A549 (cell line): ENCODE results near the gene MDM1.

Experiments
- EHF ChIP-seq: fragments of 250-450 bp; sonication (Bioruptor Pico); IDR thresholded peaks from 2 replicates; pipeline ENCODE4 v1.5.0; 2020; ENCODE audit warnings: mild to moderate bottlenecking
- EP300 ChIP-seq, 2 experiments: fragments of >200 bp; sonication (Bioruptor Twin); formaldehyde crosslinking; IDR thresholded peaks; 2 replicates in 1 of 2; 3 replicates in 1 of 2; pipeline ENCODE4 v1.6.1; 2016 to 2017
- FOSB ChIP-seq: fragments of 250-450 bp; sonication (Bioruptor Pico); IDR thresholded peaks from 2 replicates; pipeline ENCODE4 v1.5.0; 2020; ENCODE audit warnings: mild to moderate bottlenecking, moderate library complexity
- JUN ChIP-seq, 2 experiments: fragments of >200 bp; sonication (Bioruptor Twin); formaldehyde crosslinking; IDR thresholded peaks; 2 replicates in 1 of 2; 3 replicates in 1 of 2; pipeline ENCODE4 v1.6.1; 2016 to 2017
- MAX ChIP-seq: IDR thresholded peaks from 2 replicates; pipeline ENCODE4 v1.6.1; 2012
- MYC ChIP-seq: IDR thresholded peaks from 2 replicates; pipeline ENCODE4 v1.6.1; 2012; ENCODE audit warnings: mild to moderate bottlenecking, inconsistent platforms, low read length, improper control_type of control experiment, borderline replicate concordance
- PHF8 ChIP-seq: fragments of 200-600 bp; sonication (generic); IDR thresholded peaks from 2 replicates; pipeline ENCODE4 v1.6.1; 2016; ENCODE audit warnings: low read depth, mild to moderate bottlenecking, antibody characterized with exemption, moderate library complexity, borderline replicate concordance
- POLR2A ChIP-seq: IDR thresholded peaks from 2 replicates; pipeline ENCODE4 v1.6.1; 2012; ENCODE audit warnings: mild to moderate bottlenecking, low read length
- REST ChIP-seq: fragments of 200-600 bp; sonication (generic); IDR thresholded peaks from 2 replicates; pipeline ENCODE4 v1.6.1; 2016; ENCODE audit warnings: antibody characterized with exemption, mild to moderate bottlenecking, moderate library complexity
- ZFP36 ChIP-seq: fragments of 450-650 bp; IDR thresholded peaks from 2 replicates; pipeline ENCODE4 v1.6.1; 2014; ENCODE audit warnings: borderline replicate concordance; ENCODE audit not compliant: partially characterized antibody
- ZNF302 ChIP-seq: fragments of 250-450 bp; sonication (Bioruptor Pico); IDR thresholded peaks from 2 replicates; pipeline ENCODE4 v1.9.0; 2021; ENCODE audit warnings: inconsistent platforms, mild to moderate bottlenecking, moderate library complexity
- TF ChIP-seq, protein P1 (sequence below): fragments of >200 bp; sonication (Bioruptor Twin); formaldehyde crosslinking; IDR thresholded peaks from 3 replicates; pipeline ENCODE4 v1.5.1; 2016

DNA sequence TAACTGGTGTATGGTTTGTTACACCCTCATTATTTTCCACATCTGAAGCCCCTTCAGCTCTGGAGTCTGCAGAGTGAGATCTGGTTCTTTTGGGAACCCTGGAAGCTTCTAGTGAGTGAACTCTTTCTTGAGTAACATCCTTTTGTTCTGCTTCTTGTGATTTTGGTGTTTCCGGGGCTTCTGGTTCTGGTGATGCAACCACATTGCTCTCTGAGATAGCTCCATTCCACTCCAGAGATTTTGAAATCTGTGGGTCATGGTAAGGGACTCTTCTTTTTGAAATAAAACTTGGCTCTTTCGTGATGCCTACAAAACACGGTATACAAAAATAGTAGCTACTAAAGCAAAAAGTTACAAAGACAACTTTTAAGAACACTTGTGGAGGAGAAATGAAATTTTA is 5.4 kb downstream of the MDM1 start:
- no peak for TF ChIP-seq MAX
- TF ChIP-seq ZFP36 = no peak
- TF ChIP-seq PHF8 = no peak
- TF ChIP-seq POLR2A = no peak
- no peak for TF ChIP-seq EHF (CRISPR knock-in tag)
- no peak for TF ChIP-seq MYC
- no peak for TF ChIP-seq REST
- TF ChIP-seq EP300 (IDR thresholded peaks at IDR 0.05) = no peak
- no peak for TF ChIP-seq FOSB (CRISPR knock-in tag)
- TF ChIP-seq, protein P1, sequence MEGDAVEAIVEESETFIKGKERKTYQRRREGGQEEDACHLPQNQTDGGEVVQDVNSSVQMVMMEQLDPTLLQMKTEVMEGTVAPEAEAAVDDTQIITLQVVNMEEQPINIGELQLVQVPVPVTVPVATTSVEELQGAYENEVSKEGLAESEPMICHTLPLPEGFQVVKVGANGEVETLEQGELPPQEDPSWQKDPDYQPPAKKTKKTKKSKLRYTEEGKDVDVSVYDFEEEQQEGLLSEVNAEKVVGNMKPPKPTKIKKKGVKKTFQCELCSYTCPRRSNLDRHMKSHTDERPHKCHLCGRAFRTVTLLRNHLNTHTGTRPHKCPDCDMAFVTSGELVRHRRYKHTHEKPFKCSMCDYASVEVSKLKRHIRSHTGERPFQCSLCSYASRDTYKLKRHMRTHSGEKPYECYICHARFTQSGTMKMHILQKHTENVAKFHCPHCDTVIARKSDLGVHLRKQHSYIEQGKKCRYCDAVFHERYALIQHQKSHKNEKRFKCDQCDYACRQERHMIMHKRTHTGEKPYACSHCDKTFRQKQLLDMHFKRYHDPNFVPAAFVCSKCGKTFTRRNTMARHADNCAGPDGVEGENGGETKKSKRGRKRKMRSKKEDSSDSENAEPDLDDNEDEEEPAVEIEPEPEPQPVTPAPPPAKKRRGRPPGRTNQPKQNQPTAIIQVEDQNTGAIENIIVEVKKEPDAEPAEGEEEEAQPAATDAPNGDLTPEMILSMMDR = no peak
- no peak for TF ChIP-seq JUN (IDR thresholded peaks at IDR 0.05)
- TF ChIP-seq ZNF302 (CRISPR knock-in tag) = no peak
